B cell (primary cell): ENCODE measurements around the gene LEPR.

Experiments
- EZH2 ChIP-seq: IDR thresholded peaks from 2 replicates; pipeline ENCODE4 v1.6.1; 2012; ENCODE audit warnings: borderline replicate concordance, low read depth, mild to moderate bottlenecking, moderate library complexity, low read length; ENCODE audit not compliant: insufficient read depth, poor library complexity, severe bottlenecking
- TF ChIP-seq, protein P1 (sequence below): fragments of 200-600 bp; IDR thresholded peaks from one replicate; pipeline ENCODE4 v1.8.0; 2022; ENCODE audit warnings: antibody characterized with exemption, mild to moderate bottlenecking

DNA sequence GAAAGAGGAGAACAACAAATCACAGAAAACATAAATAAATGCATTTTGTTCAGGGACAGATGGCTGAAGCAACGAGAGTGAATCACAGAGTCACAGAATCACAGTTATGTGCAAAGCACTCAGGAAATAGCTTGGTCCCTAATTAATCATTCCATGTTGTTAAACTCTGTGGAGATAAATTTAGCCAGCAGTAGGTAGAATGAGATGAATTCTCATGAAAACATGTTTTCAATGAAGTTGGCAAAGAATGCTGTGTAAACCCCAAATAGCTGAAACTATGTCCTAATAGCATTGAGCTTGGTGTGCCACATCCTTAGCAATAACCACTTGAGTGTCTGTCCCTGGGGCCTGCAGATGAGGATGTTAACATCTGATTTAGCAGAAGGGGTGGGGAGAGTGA lies 20.4 kb downstream of the LEPR start:
- TF ChIP-seq, protein P1, sequence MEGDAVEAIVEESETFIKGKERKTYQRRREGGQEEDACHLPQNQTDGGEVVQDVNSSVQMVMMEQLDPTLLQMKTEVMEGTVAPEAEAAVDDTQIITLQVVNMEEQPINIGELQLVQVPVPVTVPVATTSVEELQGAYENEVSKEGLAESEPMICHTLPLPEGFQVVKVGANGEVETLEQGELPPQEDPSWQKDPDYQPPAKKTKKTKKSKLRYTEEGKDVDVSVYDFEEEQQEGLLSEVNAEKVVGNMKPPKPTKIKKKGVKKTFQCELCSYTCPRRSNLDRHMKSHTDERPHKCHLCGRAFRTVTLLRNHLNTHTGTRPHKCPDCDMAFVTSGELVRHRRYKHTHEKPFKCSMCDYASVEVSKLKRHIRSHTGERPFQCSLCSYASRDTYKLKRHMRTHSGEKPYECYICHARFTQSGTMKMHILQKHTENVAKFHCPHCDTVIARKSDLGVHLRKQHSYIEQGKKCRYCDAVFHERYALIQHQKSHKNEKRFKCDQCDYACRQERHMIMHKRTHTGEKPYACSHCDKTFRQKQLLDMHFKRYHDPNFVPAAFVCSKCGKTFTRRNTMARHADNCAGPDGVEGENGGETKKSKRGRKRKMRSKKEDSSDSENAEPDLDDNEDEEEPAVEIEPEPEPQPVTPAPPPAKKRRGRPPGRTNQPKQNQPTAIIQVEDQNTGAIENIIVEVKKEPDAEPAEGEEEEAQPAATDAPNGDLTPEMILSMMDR = no peak
- TF ChIP-seq EZH2 = no peak
